ENCODE results near the gene SMARCD1.
A peak's percentile ranks its signal among the peaks of the same experiment; 100 is the strongest.

The SMARCD1 gene

GRCh38 chr12:50057000-50057841 is 27.9 kb upstream of the SMARCD1 start, which contains the start of gene ASIC1:
Gene ASIC1, plus strand, starts transcription at chr12:50057596. Its CDS starts 1,171 bp downstream, at chr12:50058767.
- DNase-seq (ENCODE audit: low spot score), result peak; percentile 89

DNA sequence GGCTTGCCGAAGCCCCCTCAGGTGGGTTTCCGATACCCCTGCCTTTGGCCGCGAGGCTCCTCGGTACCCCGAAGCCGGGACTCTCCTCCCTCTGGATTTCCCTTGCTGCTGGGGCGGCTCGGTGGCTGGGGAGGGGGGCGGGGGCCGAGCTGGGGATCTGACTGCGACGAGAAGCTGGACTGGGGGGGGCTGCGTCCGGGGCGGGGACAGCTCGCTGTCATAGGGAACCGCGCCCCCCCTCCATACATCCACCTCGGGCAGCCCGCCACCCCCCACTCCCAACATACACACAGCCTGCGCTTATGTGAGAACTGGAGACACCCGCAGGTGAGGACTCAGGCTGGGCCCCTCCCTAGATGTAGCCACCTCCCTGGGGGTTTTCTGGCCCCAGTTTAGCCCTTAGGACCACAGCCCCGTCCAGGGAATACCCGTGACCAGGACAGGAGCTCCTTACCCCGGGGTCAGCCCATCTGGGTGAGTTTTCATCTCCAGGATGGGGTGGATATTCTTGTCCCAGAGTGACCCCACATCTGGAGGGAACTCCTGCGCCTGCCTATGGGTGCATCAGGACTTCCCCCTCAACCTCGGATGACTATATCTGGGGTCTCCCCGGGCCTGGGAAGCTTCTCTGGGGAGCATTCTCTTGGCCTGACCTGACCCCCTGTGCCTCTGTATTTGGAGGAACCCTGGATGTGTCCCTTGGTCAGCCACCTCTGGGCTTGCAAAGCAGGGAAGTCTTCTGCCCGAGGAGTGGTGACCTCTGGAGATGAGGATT is 27.1 kb upstream of the SMARCD1 start:
- peak; percentile 54 for DNase-seq (ENCODE audit: low spot score)

GRCh38 chr12:50058743-50059312 is 26.3 kb upstream of the SMARCD1 start:
- no peak for DNase-seq (ENCODE audit: low spot score)

GRCh38 chr12:50059440-50060119 is 25.6 kb upstream of the SMARCD1 start:
- no peak for DNase-seq (ENCODE audit: low spot score)

DNA sequence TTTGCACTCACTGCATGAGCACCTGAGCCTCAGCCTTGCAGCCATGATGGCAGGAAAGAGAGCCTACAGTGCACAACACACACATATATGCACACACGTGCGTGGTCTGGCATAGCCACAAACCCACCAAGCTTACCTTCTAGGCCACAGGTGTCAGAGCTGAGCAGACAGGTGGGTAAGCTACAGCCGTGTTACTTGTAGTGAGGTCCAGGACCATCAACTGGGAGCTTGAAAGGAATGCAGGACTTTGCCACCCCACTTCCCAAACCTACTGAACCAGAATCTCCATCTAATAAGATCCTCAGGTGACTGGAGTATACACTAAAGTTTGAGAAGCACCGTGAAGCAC is 25.0 kb upstream of the SMARCD1 start:
- no peak for DNase-seq (ENCODE audit: low spot score)

- DNase-seq (ENCODE audit: low spot score), result no peak
Observed at GRCh38 chr12:50061171-50061570, 24.0 kb upstream of the SMARCD1 start.

GRCh38 chr12:50061946-50062686 is 23.0 kb upstream of the SMARCD1 start:
- no peak for DNase-seq (ENCODE audit: low spot score)

DNA sequence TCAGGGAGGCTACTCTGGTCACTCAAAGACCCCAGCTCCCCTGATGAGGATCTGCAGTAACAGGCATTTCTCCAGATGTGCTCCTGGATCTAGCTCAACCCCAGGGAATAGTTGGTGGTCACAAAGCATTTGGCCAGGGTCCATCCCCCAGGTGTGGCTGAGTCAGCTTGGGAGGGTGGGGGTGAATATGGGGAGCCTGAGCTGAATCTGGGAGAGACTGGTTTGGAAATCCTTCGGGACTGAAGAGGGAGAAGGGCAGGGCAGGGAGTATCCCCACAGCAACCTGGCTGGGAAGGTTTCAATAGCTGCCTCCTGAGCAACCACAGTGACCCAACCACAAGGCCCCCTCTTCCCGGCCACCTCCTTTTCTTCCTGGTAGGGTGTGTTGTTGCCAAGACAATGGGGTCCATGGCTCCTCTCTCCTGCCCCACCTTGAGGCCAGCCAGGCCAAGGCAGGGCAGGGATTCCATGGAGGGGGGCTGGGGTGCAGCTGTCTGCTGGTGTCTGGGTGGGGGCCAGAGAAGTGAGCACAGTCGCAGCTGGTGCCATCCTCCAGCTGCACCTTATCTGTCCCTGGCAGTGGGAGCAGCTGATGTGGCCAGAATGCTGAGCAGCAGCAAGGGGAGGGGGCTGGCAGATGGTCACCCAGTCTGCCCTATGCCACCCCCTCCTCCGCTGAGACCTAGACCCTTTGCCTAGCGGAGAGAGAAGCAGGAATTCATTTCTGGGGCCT is 22.2 kb upstream of the SMARCD1 start:
- no peak for DNase-seq (ENCODE audit: low spot score)

- DNase-seq (ENCODE audit: low spot score), result no peak
Observed at GRCh38 chr12:50065726-50066310, 19.3 kb upstream of the SMARCD1 start.

DNA sequence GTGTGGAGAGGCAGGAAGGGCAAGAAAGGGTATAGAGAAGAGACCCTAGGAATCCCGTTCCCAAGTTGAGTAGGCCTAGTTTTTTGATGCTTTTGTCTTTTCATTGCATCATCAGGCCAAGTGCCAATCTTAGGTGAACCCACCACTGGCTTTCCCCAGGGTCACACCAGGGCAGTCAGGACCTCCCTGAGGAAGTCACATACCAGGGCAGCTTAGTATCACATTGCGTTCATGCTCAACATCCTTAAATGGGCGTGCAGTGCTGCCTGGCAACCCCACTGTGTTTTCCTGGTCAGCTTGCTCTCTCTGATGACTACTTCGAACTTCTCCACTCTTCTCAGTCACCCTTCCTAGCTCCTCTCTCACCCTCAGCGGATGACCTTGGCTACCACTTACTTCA is 18.7 kb upstream of the SMARCD1 start:
- no peak for DNase-seq (ENCODE audit: low spot score)

DNA sequence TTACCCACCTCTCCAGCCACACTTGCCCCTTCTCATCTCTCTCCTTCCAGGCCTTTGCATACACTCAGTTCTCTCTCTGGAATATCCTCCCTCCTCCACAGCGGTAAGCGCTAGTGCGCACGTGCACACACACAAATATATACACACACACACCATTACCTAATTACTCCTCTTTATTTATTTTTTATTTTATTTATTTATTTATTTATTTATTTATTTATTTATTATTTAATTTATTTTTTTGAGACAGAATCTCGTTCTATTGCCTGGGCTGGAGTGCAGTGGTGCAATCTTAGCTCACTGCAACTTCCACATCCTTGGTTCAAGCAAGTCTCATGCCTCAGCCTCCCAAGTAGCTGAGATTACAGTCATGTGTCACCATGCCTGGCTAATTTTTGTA is 16.1 kb upstream of the SMARCD1 start:
- DNase-seq (ENCODE audit: low spot score), result no peak

DNA sequence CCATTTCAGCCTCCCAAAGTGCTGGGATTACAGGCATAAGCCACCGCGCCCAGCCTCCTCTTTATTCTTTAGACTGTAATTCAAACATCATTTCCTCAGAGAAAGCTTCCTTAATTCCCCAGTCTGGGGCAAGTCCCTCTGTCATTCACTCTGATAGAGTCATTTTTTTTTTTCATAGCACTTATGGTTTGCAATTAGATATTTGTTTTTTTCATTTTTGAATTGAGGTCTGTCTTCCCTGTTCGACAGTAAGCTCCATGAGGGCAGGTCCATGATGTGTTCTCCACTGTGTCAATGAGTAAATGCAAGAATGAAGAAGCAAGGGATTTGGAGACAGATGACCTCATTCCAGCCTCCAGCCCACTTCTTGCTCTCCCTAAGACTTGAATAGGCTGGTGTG is 15.6 kb upstream of the SMARCD1 start:
- no peak for DNase-seq (ENCODE audit: low spot score)

DNA sequence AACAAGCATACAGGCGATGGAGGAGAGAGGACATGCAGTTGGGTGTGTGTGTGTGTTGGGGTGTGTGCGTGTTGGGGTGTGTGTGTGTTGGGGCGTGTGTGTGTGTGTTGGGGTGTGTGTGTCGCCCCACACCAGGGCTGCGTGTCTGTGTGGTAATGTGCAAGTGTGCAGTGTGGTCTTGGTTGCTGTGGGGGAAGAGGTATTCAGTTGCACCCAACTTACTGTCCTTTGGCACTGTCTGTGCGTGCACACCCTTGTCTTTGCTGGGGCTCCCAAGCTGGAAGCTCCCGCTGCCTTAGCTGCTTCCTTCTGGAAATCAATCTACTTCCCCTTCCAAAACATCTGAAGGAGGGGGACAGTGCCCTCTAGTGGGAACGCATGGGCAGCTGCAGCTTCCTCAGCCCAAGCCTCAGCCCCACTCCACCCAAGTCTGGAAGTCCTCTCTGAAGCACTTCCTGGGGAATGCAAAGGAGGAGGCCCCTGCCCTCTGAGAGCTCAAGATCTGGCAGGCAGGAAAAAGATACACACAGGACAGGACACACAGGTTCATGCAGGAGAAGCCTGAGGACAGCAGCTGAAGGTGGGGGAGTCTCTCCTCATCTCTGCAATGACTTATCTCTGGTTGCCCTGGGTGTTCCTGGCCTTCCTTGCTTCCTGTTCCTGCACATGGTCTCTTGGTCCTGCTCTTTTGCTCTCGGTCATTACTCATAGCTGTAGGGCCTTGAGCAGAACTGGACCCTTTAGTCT is 14.7 kb upstream of the SMARCD1 start:
- DNase-seq (ENCODE audit: low spot score), result peak; percentile 74

DNA sequence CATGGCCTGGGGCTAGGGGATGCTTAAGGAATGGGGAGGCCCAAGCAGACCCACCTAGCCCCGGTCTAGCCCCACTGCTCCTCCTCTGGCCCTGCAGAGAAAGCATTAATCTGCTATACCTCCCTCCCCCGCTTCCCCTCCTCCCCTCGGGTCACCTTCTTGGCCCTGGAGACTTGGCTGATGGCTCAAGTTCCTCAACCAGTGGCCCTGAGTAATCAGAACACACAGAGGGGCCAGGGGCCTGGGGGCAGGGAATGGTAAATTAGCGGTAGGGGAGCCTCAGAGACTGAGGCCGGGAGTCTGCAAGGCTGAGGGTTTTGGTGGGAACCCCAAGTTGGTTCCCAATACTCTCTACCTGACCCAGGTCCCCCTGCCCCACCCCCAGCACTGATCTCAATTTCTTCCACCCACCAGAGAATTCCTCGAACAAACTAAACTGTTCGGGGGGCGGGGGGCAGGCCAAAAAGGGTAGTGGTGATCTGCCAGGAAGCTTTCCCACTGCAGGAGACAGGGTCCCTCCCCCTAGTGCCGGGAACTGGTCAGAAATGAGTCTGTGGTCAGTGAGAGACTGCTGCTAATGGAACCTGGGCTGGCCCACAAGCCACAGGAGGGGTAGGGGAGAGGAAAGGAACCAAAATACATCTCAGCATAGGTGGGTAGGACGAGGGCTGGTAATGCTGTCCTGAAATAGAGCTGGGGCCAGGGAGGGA is 12.8 kb upstream of the SMARCD1 start:
- no peak for DNase-seq (ENCODE audit: low spot score)

- DNase-seq (ENCODE audit: low spot score), result no peak
Observed at GRCh38 chr12:50073206-50073605, 11.9 kb upstream of the SMARCD1 start.

DNA sequence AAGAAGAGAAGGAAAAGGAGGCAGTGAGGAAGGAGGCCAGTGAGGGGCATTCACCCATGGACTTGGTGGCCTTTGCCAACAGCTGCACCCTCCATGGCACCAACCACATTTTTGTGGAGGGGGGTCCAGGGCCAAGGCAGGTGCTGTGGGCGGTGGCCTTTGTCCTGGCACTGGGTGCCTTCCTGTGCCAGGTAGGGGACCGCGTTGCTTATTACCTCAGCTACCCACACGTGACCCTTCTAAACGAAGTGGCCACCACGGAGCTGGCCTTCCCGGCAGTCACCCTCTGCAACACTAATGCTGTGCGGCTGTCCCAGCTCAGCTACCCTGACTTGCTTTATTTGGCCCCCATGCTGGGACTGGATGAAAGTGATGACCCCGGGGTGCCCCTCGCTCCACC is 11.4 kb upstream of the SMARCD1 start:
- no peak for DNase-seq (ENCODE audit: low spot score)

GRCh38 chr12:50074936-50075807 is 10.0 kb upstream of the SMARCD1 start:
- peak; percentile 92 for DNase-seq (ENCODE audit: low spot score)

GRCh38 chr12:50075808-50076170 is 9.4 kb upstream of the SMARCD1 start:
- no peak for DNase-seq (ENCODE audit: low spot score)
